GM21717 (cell line): Measurements from ENCODE around the gene SMIM41.
A peak's percentile ranks its signal among the peaks of the same experiment; 100 is the strongest.
"Not testable (repeated sequence)": the region's sequence is repeated elsewhere in the genome, so short reads cannot be mapped to it uniquely, and the experiment has no call there.

Experiments
- ATAC-seq: cut with Tn5 transposase; IDR thresholded peaks from one replicate; pipeline ENCODE4 v1.9.1; 2021; ENCODE audit warnings: mild to moderate bottlenecking, moderate library complexity; ENCODE audit not compliant: unreplicated experiment

SMIM41 gene

DNA sequence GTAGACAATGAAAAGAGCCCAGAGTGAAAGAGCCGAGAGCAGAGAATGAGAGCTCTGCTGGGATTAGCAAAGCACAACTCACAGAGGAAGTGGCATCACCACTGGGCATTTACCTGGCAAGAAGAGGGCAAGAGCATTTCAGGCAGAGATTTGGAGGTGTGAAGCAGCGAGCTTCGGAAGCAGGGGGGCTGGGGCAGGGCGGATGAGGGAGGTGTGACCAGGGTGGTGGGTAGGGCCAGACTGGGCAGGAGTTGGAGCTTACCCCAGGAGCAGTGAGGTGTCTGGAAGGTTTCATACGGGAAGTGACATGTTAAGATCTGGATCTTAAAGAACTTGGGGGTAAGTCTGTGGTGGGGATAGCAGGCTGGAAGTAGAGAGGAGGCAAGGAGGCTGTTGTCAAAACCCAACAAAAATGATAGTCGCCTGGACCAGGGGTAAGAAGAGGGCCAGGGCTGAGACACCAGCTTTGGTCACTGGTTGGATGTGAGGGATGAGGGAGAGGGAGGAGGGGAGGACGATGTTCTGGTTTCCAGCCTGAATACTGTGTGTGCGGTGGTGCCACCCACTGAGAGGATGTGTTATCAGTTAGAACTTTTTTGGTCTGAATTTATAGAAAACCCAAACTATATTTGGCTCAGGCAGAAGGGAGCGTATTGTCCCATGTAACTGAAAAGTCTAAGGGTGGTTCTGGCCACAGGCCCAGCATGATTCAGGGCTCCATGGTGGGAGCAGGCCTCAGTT lies 5.2 kb downstream of the SMIM41 start:
- ATAC-seq, result no peak

DNA sequence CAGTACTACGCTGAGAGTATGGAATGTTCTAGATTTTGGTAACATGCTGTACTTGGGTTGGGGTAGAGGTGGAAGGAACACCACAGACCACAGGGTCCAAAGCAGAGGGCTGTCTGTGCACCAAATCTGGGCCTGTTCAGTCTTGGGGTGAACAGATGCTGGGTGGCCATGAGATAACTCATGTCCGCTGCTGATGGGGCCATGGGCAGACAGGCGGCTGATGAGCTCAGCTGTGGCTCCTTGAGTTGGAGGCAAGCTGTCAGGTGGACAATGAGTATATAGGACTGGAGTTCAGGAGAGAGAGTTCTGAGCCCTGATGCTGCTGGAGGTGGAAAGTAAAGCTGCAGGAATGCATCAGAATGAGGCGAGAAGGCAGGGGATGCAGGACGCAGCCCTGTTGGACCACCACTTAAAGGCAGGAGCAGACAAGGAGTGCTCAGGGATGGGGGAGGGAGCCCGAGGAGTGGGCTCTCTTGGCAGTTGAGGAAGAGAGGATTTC lies 6.2 kb downstream of the SMIM41 start:
- no peak for ATAC-seq

- no peak for ATAC-seq
These were observed 6.9 kb downstream of the SMIM41 start for GRCh38 chr12:52086366-52086765.

- no peak for ATAC-seq
These were observed 7.7 kb downstream of the SMIM41 start for GRCh38 chr12:52086944-52087835.

GRCh38 chr12:52087961-52088820 lies 8.7 kb downstream of the SMIM41 start:
- ATAC-seq, result no peak

- no peak for ATAC-seq
These were observed 10.0 kb downstream of the SMIM41 start for GRCh38 chr12:52089491-52089890.

DNA sequence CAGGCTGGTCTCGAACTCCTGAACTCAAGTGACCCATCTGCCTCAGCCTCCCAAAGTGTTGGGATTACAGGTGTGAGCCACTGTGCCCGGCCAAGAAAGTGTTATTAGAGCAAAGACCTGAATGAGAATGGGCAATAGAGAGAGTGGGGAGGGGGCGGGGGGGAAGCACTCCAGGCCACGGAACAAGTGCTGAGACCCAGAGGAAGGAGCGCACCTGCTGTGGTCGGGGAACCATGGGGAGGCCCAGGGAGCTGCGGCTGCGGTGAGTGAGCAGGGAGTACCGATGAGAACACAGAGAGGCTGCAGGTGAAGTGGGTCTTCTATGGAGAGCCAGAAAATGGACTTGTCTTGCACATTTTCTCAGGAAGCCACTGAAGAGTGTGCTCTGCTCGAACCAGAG lies 10.8 kb downstream of the SMIM41 start:
- no peak for ATAC-seq

GRCh38 chr12:52091061-52091460 lies 11.6 kb downstream of the SMIM41 start:
- no peak for ATAC-seq

- no peak for ATAC-seq
These were observed 12.4 kb downstream of the SMIM41 start for GRCh38 chr12:52091869-52092268.

DNA sequence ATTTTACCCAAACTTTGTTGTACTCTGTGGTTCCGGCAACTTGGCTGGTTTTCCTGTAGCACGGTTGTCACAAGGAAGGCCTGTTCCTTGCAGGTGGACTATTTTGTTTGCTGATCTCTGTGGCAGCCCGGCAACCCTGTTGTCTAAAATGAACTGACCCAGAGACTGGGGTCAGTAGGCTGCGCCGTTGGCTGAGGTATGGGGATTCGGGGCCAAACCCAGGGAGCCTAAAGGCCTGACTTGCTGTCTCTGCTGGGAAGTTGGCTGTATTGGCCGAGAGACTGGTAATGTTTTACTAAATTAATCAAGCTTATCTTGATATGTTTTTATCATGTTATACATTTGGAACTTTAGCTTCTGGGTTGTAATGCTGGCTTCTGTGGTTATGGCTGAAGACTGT lies 13.8 kb downstream of the SMIM41 start:
- no peak for ATAC-seq

- no peak for ATAC-seq
These were observed 17.0 kb downstream of the SMIM41 start for GRCh38 chr12:52096332-52097044.

- no peak for ATAC-seq
These were observed 17.7 kb downstream of the SMIM41 start for GRCh38 chr12:52097045-52097666.

DNA sequence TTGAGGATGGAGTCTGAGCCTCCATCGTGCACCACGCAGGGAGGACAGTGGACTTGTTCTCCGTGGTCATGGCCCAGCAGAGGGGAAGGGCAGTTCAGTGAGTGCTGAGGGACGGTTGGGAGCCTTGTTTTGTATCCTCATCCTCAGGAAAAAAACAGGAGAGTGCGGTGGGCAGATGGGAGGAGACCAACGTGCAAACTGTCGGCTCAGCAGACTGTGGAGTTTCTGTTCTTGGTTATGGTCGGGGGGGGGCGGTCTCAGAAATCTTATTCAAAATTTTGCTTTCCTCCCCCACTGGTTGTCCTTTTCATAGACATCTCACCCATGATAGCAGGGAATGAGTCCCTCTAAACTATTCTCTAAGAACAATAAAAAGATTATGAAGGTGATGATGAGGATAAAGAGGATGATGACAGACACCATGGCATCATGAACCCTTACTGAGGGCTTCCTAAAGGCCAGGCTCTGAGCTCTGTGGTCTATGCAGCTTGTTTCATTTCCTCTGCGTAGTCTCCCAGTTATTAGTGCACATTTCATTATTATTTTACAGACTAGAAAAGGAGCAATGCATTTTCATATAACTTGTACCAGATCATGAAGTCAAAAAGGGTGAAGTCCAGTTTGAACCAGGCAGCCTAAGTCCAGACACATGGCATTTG lies 25.1 kb downstream of the SMIM41 start:
- not testable (repeated sequence) for ATAC-seq

DNA sequence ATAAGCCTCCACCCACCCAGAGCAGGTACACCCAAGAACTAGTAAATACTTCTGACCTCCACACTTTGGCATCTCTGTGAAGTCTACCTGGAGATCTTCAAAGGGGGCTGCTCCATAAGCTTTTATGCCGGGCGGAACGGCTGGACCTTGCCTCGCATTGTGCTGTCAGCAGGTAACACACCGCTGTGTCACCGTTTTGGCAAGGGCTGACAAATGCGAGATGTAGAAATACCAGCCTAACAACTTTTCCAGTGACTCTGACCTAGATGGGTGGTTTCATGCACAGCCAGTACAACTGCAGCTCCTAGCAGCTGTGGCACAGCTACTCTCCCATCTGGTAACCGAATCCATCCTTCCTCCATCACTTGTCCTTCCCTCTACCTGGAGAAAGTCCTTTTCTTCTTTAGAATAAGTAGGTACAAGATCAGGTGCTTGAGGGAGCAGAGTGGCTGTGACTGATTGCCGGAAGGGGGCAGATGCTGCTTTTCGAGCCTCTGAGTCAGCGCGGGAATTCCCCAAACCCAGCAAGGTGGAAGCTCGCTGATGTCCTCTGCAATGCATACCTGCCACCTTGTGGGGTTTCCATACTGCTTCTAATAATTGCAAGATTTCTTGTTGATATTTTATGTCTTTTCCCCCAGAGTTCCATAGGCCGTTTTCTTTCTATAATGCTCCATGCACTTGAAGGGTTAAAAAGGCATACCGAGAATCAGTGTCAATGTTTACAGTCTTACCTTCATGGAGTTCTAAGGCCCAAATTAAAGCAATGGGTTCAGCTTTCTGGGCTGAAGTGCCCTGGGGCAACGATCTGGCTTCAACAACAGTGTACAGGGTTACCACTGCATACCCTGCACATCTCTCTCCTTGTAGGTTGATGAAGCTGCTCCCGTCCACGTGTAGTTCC lies 37.0 kb downstream of the SMIM41 start:
- not testable (repeated sequence) for ATAC-seq

GRCh38 chr12:52117806-52118475 lies 38.4 kb downstream of the SMIM41 start:
- ATAC-seq, result peak; percentile 37

- no peak for ATAC-seq
These were observed 40.1 kb downstream of the SMIM41 start for GRCh38 chr12:52119398-52120254.
